Fibroblast of lung (primary cell): ENCODE results near the gene APBA2.
"Not testable (repeated sequence)": the region's sequence is repeated elsewhere in the genome, so short reads cannot be mapped to it uniquely, and the experiment has no call there.

Source experiments
- CTCF ChIP-seq, 2 donors: IDR thresholded peaks in 1 of 2; conservative IDR thresholded peaks in 1 of 2; 1 replicate in 1 of 2; 2 replicates in 1 of 2; pipeline ENCODE4 v1.5.1; 2011 to 2012; ENCODE audit warnings: low read length in 2 of 2, control low read depth in 1 of 2, inconsistent platforms in 1 of 2, low read depth in 1 of 2, mild to moderate bottlenecking in 1 of 2
- EZH2 ChIP-seq: IDR thresholded peaks from 2 replicates; pipeline ENCODE4 v1.5.1; 2012; ENCODE audit warnings: low read length, control low read depth, mild to moderate bottlenecking; ENCODE audit errors: missing control alignments

- TF ChIP-seq CTCF (conservative IDR thresholded peaks at IDR 0.05 in 1 of 2, IDR thresholded peaks at IDR 0.05 in 1 of 2; ENCODE audit: low read depth in 1 of 2, low read length in 2 of 2); EZH2: not testable (repeated sequence)
Measured at GRCh38 chr15:29028158-29028557, 142.4 kb downstream of the APBA2 start.
